Mucosa of gallbladder (tissue), 1 donor: ENCODE results near the gene COL16A1. TPM values are rescaled to one million over a fixed set of nuclear protein-coding genes. Genes with fewer than 3 reads are reported as not detected.

Experiments used
- DNase-seq: peaks from one replicate; pipeline ENCODE4 v3.0.0-alpha.2; 2020; ENCODE audit warnings: low spot score
- total RNA-seq: library from RNA; stranded (reverse); gene quantifications from one replicate; pipeline ENCODE4 v1.2.1, GENCODE V29; 2021
- donor health status: DM: no; HTN: no; CAD: no.

Gene COL16A1
- total RNA-seq, 1 donor from 2014 or later, result 52.5 TPM

- no peak for DNase-seq
These were observed 16.2 kb downstream of the COL16A1 start for GRCh38 chr1:31687601-31688000.

- DNase-seq, result no peak
These were observed 18.0 kb downstream of the COL16A1 start for GRCh38 chr1:31685795-31686194.

- DNase-seq, result no peak
These were observed 19.8 kb downstream of the COL16A1 start for GRCh38 chr1:31683997-31684396.

- no peak for DNase-seq
These were observed 22.4 kb downstream of the COL16A1 start for GRCh38 chr1:31681415-31681814.

- no peak for DNase-seq
These were observed 24.1 kb downstream of the COL16A1 start for GRCh38 chr1:31679676-31680230.

- DNase-seq, result no peak
These were observed 24.7 kb downstream of the COL16A1 start for GRCh38 chr1:31679091-31679490.

GRCh38 chr1:31678681-31679080 lies 25.1 kb downstream of the COL16A1 start:
- no peak for DNase-seq

- no peak for DNase-seq
These were observed 25.9 kb downstream of the COL16A1 start for GRCh38 chr1:31677949-31678348.

- no peak for DNase-seq
These were observed 26.4 kb downstream of the COL16A1 start for GRCh38 chr1:31677401-31677800.

GRCh38 chr1:31675756-31676155 lies 28.1 kb downstream of the COL16A1 start:
- DNase-seq, result no peak

- no peak for DNase-seq
These were observed 28.7 kb downstream of the COL16A1 start for GRCh38 chr1:31675161-31675560.

GRCh38 chr1:31674626-31675025 lies 29.2 kb downstream of the COL16A1 start:
- DNase-seq, result no peak

- no peak for DNase-seq
These were observed 30.4 kb downstream of the COL16A1 start for GRCh38 chr1:31673433-31673832.

- DNase-seq, result no peak
These were observed 30.8 kb downstream of the COL16A1 start for GRCh38 chr1:31672986-31673385.

- no peak for DNase-seq
These were observed 32.1 kb downstream of the COL16A1 start for GRCh38 chr1:31671561-31672201.

GRCh38 chr1:31671147-31671546 lies 32.7 kb downstream of the COL16A1 start:
- DNase-seq, result no peak

GRCh38 chr1:31670593-31670964 lies 33.2 kb downstream of the COL16A1 start:
- no peak for DNase-seq

GRCh38 chr1:31669786-31670592 lies 33.8 kb downstream of the COL16A1 start:
- peak; percentile 88 for DNase-seq

GRCh38 chr1:31669433-31669785 lies 34.4 kb downstream of the COL16A1 start:
- DNase-seq, result no peak

- DNase-seq, result no peak
These were observed 35.4 kb downstream of the COL16A1 start for GRCh38 chr1:31668303-31668883.

- DNase-seq, result no peak
These were observed 36.6 kb downstream of the COL16A1 start for GRCh38 chr1:31667065-31667785.
